HCT116 (cell line): ENCODE results near the gene SMPDL3B. TPM values are rescaled to one million over a fixed set of nuclear protein-coding genes. Genes with fewer than 3 reads are reported as not detected.

Experiments used
- ATAC-seq: fragments of 200-7000 bp; cut with Tn5 transposase; 2 replicates; pipeline ENCODE4 v1.9.1; 2020; ENCODE audit warnings: mild to moderate bottlenecking, moderate library complexity
- BruUV-seq: library from RNA; stranded (reverse); fragments of 400-500 nt; replicated peaks from 2 replicates; lab custom pipeline; 2021; lab: Mats Ljungman, UMichigan
- CTCF ChIA-PET: fragments of 300-600 bp; sonication (Branson Sonifier 250); formaldehyde crosslinking; loops from one replicate; lab custom pipeline; 2021; ENCODE audit warnings: antibody characterized with exemption; lab: Charles Lee
- POLR2A ChIA-PET: fragments of 300-600, 350-600 bp; sonication (Branson Sonifier 250); formaldehyde crosslinking; loops from one replicate; lab custom pipeline; 2021; ENCODE audit warnings: antibody characterized with exemption; lab: Charles Lee
- RAD21 ChIA-PET, 2 experiments: fragments of 300-600 bp; sonication (Branson Sonifier 250); formaldehyde crosslinking; loops; one replicate each; lab custom pipeline; 2023; ENCODE audit warnings: low total read pairs in 2 of 2; ENCODE audit not compliant: uncharacterized antibody in 2 of 2, unreplicated experiment in 2 of 2, low non-redundant PET in 1 of 2; lab: Charles Lee
- DNase-seq: peaks from one replicate; pipeline ENCODE4 v3.0.0-alpha.2; 2010; ENCODE audit warnings: low read depth, low spot score
- H2AFZ ChIP-seq: fragments of 200-600 bp; shearing (Covaris generic), sonication (generic); 2 replicates; pipeline ENCODE4 v1.6.1; 2017; ENCODE audit warnings: low read depth, mixed run types, mixed read lengths, antibody characterized with exemption, low read length; ENCODE audit not compliant: poor library complexity, severe bottlenecking
- H3K27ac ChIP-seq: 2 replicates; pipeline ENCODE4 v1.5.1; 2012; ENCODE audit warnings: low read depth, low read length
- H3K27me3 ChIP-seq: fragments of 200-600 bp; sonication (generic); 2 replicates; pipeline ENCODE4 v1.6.1; 2016; ENCODE audit warnings: mixed run types, low read length, mixed read lengths; ENCODE audit not compliant: insufficient read depth
- H3K36me3 ChIP-seq, 2 experiments: fragments of 200-500 bp in 1 of 2; fragments of 200-600 bp in 1 of 2; sonication (Bioruptor generic) in 1 of 2; sonication (generic) in 1 of 2; 2 replicates each; pipeline versions ENCODE4 v1.5.1 to v1.6.1; 2014 to 2016; ENCODE audit warnings: low read length in 2 of 2, inconsistent platforms in 1 of 2, mixed read lengths in 1 of 2, mixed run types in 1 of 2; ENCODE audit not compliant: insufficient read depth in 2 of 2, control insufficient read depth in 1 of 2
- H3K4me1 ChIP-seq, 2 experiments: fragments of 200-600 bp in 1 of 2; sonication (generic) in 1 of 2; 2 replicates each; pipeline versions ENCODE4 v1.5.1 to v1.6.1; 2012 to 2017; ENCODE audit warnings: low read length in 2 of 2, inconsistent platforms in 1 of 2, mild to moderate bottlenecking in 1 of 2, mixed read lengths in 1 of 2, mixed run types in 1 of 2, moderate library complexity in 1 of 2; ENCODE audit not compliant: insufficient read depth in 2 of 2, control insufficient read depth in 1 of 2
- H3K4me2 ChIP-seq: fragments of 200-600 bp; sonication (generic); 2 replicates; pipeline ENCODE4 v1.6.1; 2017; ENCODE audit warnings: mixed run types, low read length, mixed read lengths
- H3K4me3 ChIP-seq, 2 experiments: fragments of 200-600 bp in 1 of 2; sonication (generic) in 1 of 2; replicated peaks in 1 of 2; 2 replicates each; pipeline ENCODE4 v1.5.1; 2011 to 2016; ENCODE audit warnings: low read length in 2 of 2, control low read depth in 1 of 2, low read depth in 1 of 2, mild to moderate bottlenecking in 1 of 2, mixed read lengths in 1 of 2, mixed run types in 1 of 2
- H3K79me2 ChIP-seq: fragments of 200-600 bp; sonication (generic); 2 replicates; pipeline ENCODE4 v1.6.1; 2017; ENCODE audit warnings: mild to moderate bottlenecking, mixed run types, low read length, moderate library complexity, mixed read lengths; ENCODE audit not compliant: insufficient read depth
- H3K9ac ChIP-seq: fragments of 200-600 bp; sonication (generic); 2 replicates; pipeline ENCODE4 v1.6.1; 2016; ENCODE audit warnings: low read length, mixed read lengths
- H3K9me2 ChIP-seq: fragments of 200-600 bp; sonication (generic), shearing (Covaris generic); 2 replicates; pipeline ENCODE4 v1.6.1; 2017; ENCODE audit warnings: mixed run types, mild to moderate bottlenecking, moderate library complexity; ENCODE audit not compliant: insufficient read depth
- H3K9me3 ChIP-seq, 2 experiments: fragments of 200-500 bp in 1 of 2; fragments of 200-600 bp in 1 of 2; sonication (Bioruptor generic) in 1 of 2; sonication (generic) in 1 of 2; 2 replicates each; pipeline ENCODE4 v1.6.1; 2014 to 2017; ENCODE audit warnings: low read length in 2 of 2, mixed read lengths in 2 of 2, inconsistent platforms in 1 of 2, low read depth in 1 of 2, mild to moderate bottlenecking in 1 of 2, mixed run types in 1 of 2, moderate library complexity in 1 of 2; ENCODE audit not compliant: control insufficient read depth in 1 of 2, insufficient read depth in 1 of 2
- H4K20me1 ChIP-seq: fragments of 200-600 bp; sonication (generic), shearing (Covaris generic); 2 replicates; pipeline ENCODE4 v1.6.1; 2017; ENCODE audit warnings: mixed run types, mild to moderate bottlenecking, moderate library complexity; ENCODE audit not compliant: insufficient read depth
- CEBPB ChIP-seq: IDR thresholded peaks from 2 replicates; pipeline ENCODE4 v1.6.1; 2012; ENCODE audit warnings: low read depth
- CTCF ChIP-seq, 3 experiments: fragments of 200-600 bp in 1 of 3; sonication (generic) in 1 of 3; IDR thresholded peaks in 2 of 3; conservative IDR thresholded peaks in 1 of 3; 2 replicates each; pipeline ENCODE4 v1.5.1; 2012 to 2017; ENCODE audit warnings: low read depth in 2 of 3, low read length in 2 of 3, antibody characterized with exemption in 1 of 3, borderline replicate concordance in 1 of 3, control low read depth in 1 of 3, mild to moderate bottlenecking in 1 of 3, mixed read lengths in 1 of 3, mixed run types in 1 of 3, moderate library complexity in 1 of 3; ENCODE audit not compliant: insufficient read depth in 1 of 3
- EGR1 ChIP-seq: IDR thresholded peaks from 2 replicates; pipeline ENCODE4 v1.6.1; 2012; ENCODE audit warnings: low read depth
- ELF1 ChIP-seq: IDR thresholded peaks from 2 replicates; pipeline ENCODE4 v1.6.1; 2012; ENCODE audit warnings: low read depth, borderline replicate concordance
- EZH2 ChIP-seq: fragments of 200-600 bp; sonication (generic); IDR thresholded peaks from 2 replicates; pipeline ENCODE4 v1.6.1; 2017; ENCODE audit warnings: antibody characterized with exemption, mixed run types
- EZH2phosphoT487 ChIP-seq: fragments of 200-600 bp; IDR thresholded peaks from 2 replicates; pipeline ENCODE4 v1.6.1; 2018; ENCODE audit warnings: antibody characterized with exemption, borderline replicate concordance
- FOSL1 ChIP-seq: IDR thresholded peaks from 2 replicates; pipeline ENCODE4 v1.6.1; 2012; ENCODE audit warnings: low read depth
- JUND ChIP-seq: IDR thresholded peaks from 2 replicates; pipeline ENCODE4 v1.6.1; 2012
- POLR2AphosphoS5 ChIP-seq: IDR thresholded peaks from 2 replicates; pipeline ENCODE4 v1.6.1; 2011; ENCODE audit warnings: mild to moderate bottlenecking, low read depth, low read length, moderate library complexity
- RAD21 ChIP-seq: IDR thresholded peaks from 2 replicates; pipeline ENCODE4 v1.6.1; 2012; ENCODE audit warnings: low read depth, mild to moderate bottlenecking
- SIN3A ChIP-seq: IDR thresholded peaks from 2 replicates; pipeline ENCODE4 v1.6.1; 2012; ENCODE audit warnings: low read depth
- SP1 ChIP-seq: IDR thresholded peaks from 2 replicates; pipeline ENCODE4 v1.6.1; 2012; ENCODE audit warnings: low read depth
- SRF ChIP-seq: IDR thresholded peaks from 2 replicates; pipeline ENCODE4 v1.6.1; 2012; ENCODE audit warnings: low read depth
- TCF7L2 ChIP-seq: IDR thresholded peaks from 2 replicates; pipeline ENCODE4 v1.7.0; 2011; ENCODE audit warnings: borderline replicate concordance, inconsistent platforms; ENCODE audit not compliant: insufficient read depth, insufficient read length; ENCODE audit errors: extremely low read depth
- YY1 ChIP-seq: IDR thresholded peaks from 2 replicates; pipeline ENCODE4 v1.6.1; 2011; ENCODE audit warnings: low read length, low read depth, moderate library complexity, mild to moderate bottlenecking; ENCODE audit not compliant: insufficient replicate concordance; ENCODE audit errors: extremely low read depth
- ZNF274 ChIP-seq: fragments of 200-500 bp; sonication (Bioruptor generic); IDR thresholded peaks from 2 replicates; pipeline ENCODE4 v1.6.1; 2014; ENCODE audit warnings: mild to moderate bottlenecking, low read depth, low read length, inconsistent platforms
- intact Hi-C: fragments of 100-400 bp; cut with micrococcal nuclease; formaldehyde crosslinking; loops from 2 replicates; pipeline ENCODE4 v1.10.0; 2022
- total RNA-seq: library from RNA; stranded (reverse); gene quantifications from one replicate; pipeline ENCODE4 v1.2.1, GENCODE V29; 2021; ENCODE audit not compliant: unreplicated experiment

SMPDL3B gene
- total RNA-seq, 1 experiment from 2014 or later = 16.4 TPM

- peaks cover 34 to 35% of the 10 kb centered on the region in 2 experiments; a peak in 3 of 4 replicates for H3K36me3 ChIP-seq
- TF ChIP-seq JUND (no peak), TCF7L2 (no peak), EZH2phosphoT487 (no peak), EZH2 (no peak), ELF1 (no peak), EGR1 (no peak), SIN3A (no peak), CTCF (IDR thresholded peaks at IDR 0.05 in 2 of 3, conservative IDR thresholded peaks at IDR 0.05 in 1 of 3; ENCODE audit: borderline replicate concordance in 1 of 3, insufficient read depth in 1 of 3, low read depth in 2 of 3, low read length in 2 of 3) (no peak), ZNF274 (no peak), YY1 (no peak), FOSL1 (no peak), RAD21 (no peak), SP1 (no peak), CEBPB (no peak), POLR2AphosphoS5 (no peak), SRF (no peak)
- TF ChIP-seq, all 23 proteins: peak for 0
- Histone ChIP-seq H3K9me2 (no peaks in the 10 kb centered on the region), H3K27me3 (no peaks in the 10 kb centered on the region), H2AFZ (no peak overlapping the region), H4K20me1 (no peaks in the 10 kb centered on the region), H3K79me2 (no peaks in the 10 kb centered on the region), H3K4me2 (no peak overlapping the region), H3K9ac (no peak overlapping the region), H3K27ac (no peak overlapping the region), H3K4me1 (no peaks in the 10 kb centered on the region), H3K9me3 (no peaks in the 10 kb centered on the region), H3K4me3 (no peak overlapping the region)
- POLR2A ChIA-PET = no interaction called here
- ATAC-seq = no peak
- CTCF ChIA-PET = no interaction called here
- RAD21 ChIA-PET = no interaction called here
- no TSS peak for BruUV-seq
- intact Hi-C loops = no loop called here
- no peak for DNase-seq
Measured at GRCh38 chr1:27992276-27992675, 57.5 kb downstream of the SMPDL3B start.
